SK-N-SH (cell line): Measurements from ENCODE around the gene DIAPH1. TPM values are rescaled to one million over a fixed set of nuclear protein-coding genes. Genes with fewer than 3 reads are reported as not detected.

Source experiments
- CTCF ChIA-PET: fragments of 300-600, 350-600 bp; formaldehyde crosslinking; extraction: SDS; loops from one replicate; lab custom pipeline; 2021; lab: Yijun Ruan, JAX
- POLR2A ChIA-PET: fragments of 350-600 bp; sonication (Branson Sonifier 250); formaldehyde crosslinking; extraction: SDS; loops from one replicate; lab custom pipeline; 2020; ENCODE audit warnings: antibody characterized with exemption, inconsistent platforms; lab: Yijun Ruan, JAX
- DNase-seq: peaks from one replicate; pipeline ENCODE4 v3.0.0; 2012
- H2AFZ ChIP-seq: fragments of 200-600 bp; sonication (generic); 2 replicates; pipeline ENCODE4 v1.8.1; 2016; ENCODE audit warnings: antibody characterized with exemption, mild to moderate bottlenecking, low read depth
- H3F3A ChIP-seq: fragments of 200-600 bp; sonication (generic); replicated peaks from 2 replicates; pipeline ENCODE3; 2016; ENCODE audit warnings: antibody characterized with exemption, mild to moderate bottlenecking; ENCODE audit not compliant: insufficient read depth
- H3K27ac ChIP-seq, 2 experiments: fragments of 200-500 bp in 1 of 2; fragments of 200-600 bp in 1 of 2; sonication (Bioruptor generic) in 1 of 2; sonication (generic), shearing (Covaris generic) in 1 of 2; 2 replicates each; pipeline versions ENCODE4 v1.5.1 to v1.6.1; 2014 to 2016; ENCODE audit warnings: low read depth in 2 of 2, inconsistent platforms in 1 of 2, low read length in 1 of 2, mild to moderate bottlenecking in 1 of 2, mixed read lengths in 1 of 2
- H3K27me3 ChIP-seq: fragments of 200-600 bp; sonication (generic), shearing (Covaris generic); 2 replicates; pipeline ENCODE4 v1.6.1; 2016; ENCODE audit warnings: mixed run types; ENCODE audit not compliant: insufficient read depth
- H3K36me3 ChIP-seq, 2 experiments: fragments of 200-500 bp in 1 of 2; fragments of 200-600 bp in 1 of 2; sonication (Bioruptor generic) in 1 of 2; sonication (generic) in 1 of 2; replicated peaks in 1 of 2; 2 replicates each; pipeline versions ENCODE3 to v1.5.1; 2014 to 2016; ENCODE audit warnings: low read length in 1 of 2, mild to moderate bottlenecking in 1 of 2; ENCODE audit not compliant: insufficient read depth in 2 of 2, control insufficient read depth in 1 of 2
- H3K4me1 ChIP-seq, 2 experiments: fragments of 200-500 bp in 1 of 2; fragments of 200-600 bp in 1 of 2; sonication (Bioruptor generic) in 1 of 2; sonication (generic), shearing (Covaris generic) in 1 of 2; 2 replicates each; pipeline versions ENCODE4 v1.5.1 to v1.6.1; 2014 to 2016; ENCODE audit warnings: low read depth in 1 of 2, low read length in 1 of 2, mixed run types in 1 of 2; ENCODE audit not compliant: insufficient read depth in 2 of 2, control insufficient read depth in 1 of 2
- H3K4me2 ChIP-seq: fragments of 200-600 bp; sonication (generic), shearing (Covaris generic); 2 replicates; pipeline ENCODE4 v1.6.1; 2017; ENCODE audit warnings: mixed run types
- H3K4me3 ChIP-seq, 2 experiments: fragments of 200-500 bp in 1 of 2; fragments of 200-600 bp in 1 of 2; sonication (Bioruptor generic) in 1 of 2; sonication (generic), shearing (Covaris generic) in 1 of 2; 2 replicates each; pipeline versions ENCODE4 v1.5.1 to v1.8.1; 2014 to 2016; ENCODE audit warnings: low read depth in 2 of 2, inconsistent platforms in 1 of 2, low read length in 1 of 2, mild to moderate bottlenecking in 1 of 2, mixed read lengths in 1 of 2, moderate library complexity in 1 of 2
- H3K79me2 ChIP-seq: fragments of 200-600 bp; sonication (generic); 2 replicates; pipeline ENCODE4 v1.8.1; 2017; ENCODE audit warnings: mild to moderate bottlenecking; ENCODE audit not compliant: insufficient read depth
- H3K9ac ChIP-seq: fragments of 200-600 bp; sonication (generic); 2 replicates; pipeline ENCODE4 v1.6.1; 2017; ENCODE audit warnings: mixed run types
- H3K9me2 ChIP-seq: fragments of 200-600 bp; sonication (generic); 2 replicates; pipeline ENCODE4 v1.6.1; 2017; ENCODE audit warnings: mixed run types
- H3K9me3 ChIP-seq: fragments of 200-600 bp; sonication (generic); 2 replicates; pipeline ENCODE4 v1.6.1; 2017; ENCODE audit warnings: mixed run types, mild to moderate bottlenecking, moderate library complexity
- H4K20me1 ChIP-seq: fragments of 200-600 bp; sonication (generic); 2 replicates; pipeline ENCODE4 v1.6.1; 2017; ENCODE audit warnings: mild to moderate bottlenecking, mixed run types; ENCODE audit not compliant: insufficient read depth
- CTCF ChIP-seq: fragments of 200-600 bp; sonication (generic); IDR thresholded peaks from 2 replicates; pipeline ENCODE4 v1.6.1; 2017; ENCODE audit warnings: antibody characterized with exemption, mild to moderate bottlenecking, moderate library complexity
- ELF1 ChIP-seq: IDR thresholded peaks from 2 replicates; pipeline ENCODE4 v1.4.0; 2012
- EP300 ChIP-seq, 2 experiments: IDR thresholded peaks; 2 replicates each; pipeline versions ENCODE4 v1.4.0 to v1.6.1; 2012; ENCODE audit warnings: borderline replicate concordance in 1 of 2, low read depth in 1 of 2, low read length in 1 of 2
- FOXJ3 ChIP-seq: sonication (generic); formaldehyde crosslinking; IDR thresholded peaks from 2 replicates; pipeline ENCODE4 v1.5.1; 2020; ENCODE audit warnings: mild to moderate bottlenecking, missing genetic modification reagents
- GABPA ChIP-seq: IDR thresholded peaks from 2 replicates; pipeline ENCODE4 v1.4.0; 2012; ENCODE audit warnings: low read depth, mild to moderate bottlenecking
- MAX ChIP-seq: IDR thresholded peaks from 2 replicates; pipeline ENCODE4 v1.4.0; 2012; ENCODE audit warnings: low read depth
- MEF2A ChIP-seq: IDR thresholded peaks from 2 replicates; pipeline ENCODE4 v1.4.0; 2012; ENCODE audit warnings: low read depth, borderline replicate concordance
- MXI1 ChIP-seq: IDR thresholded peaks from 2 replicates; pipeline ENCODE4 v1.6.1; 2012; ENCODE audit warnings: mild to moderate bottlenecking, low read depth, low read length, improper control_type of control experiment
- NRF1 ChIP-seq: IDR thresholded peaks from 2 replicates; pipeline ENCODE4 v1.6.1; 2012; ENCODE audit warnings: low read depth, mild to moderate bottlenecking, low read length
- RAD21 ChIP-seq: IDR thresholded peaks from 2 replicates; pipeline ENCODE4 v1.6.1; 2012; ENCODE audit warnings: mild to moderate bottlenecking, low read length
- RXRA ChIP-seq: IDR thresholded peaks from 2 replicates; pipeline ENCODE4 v1.4.0; 2012; ENCODE audit warnings: low read depth, mild to moderate bottlenecking, borderline replicate concordance
- SIN3A ChIP-seq: IDR thresholded peaks from 2 replicates; pipeline ENCODE4 v1.6.1; 2012; ENCODE audit warnings: low read depth, mild to moderate bottlenecking, low read length, moderate library complexity, borderline replicate concordance
- SMC3 ChIP-seq: IDR thresholded peaks from 2 replicates; pipeline ENCODE4 v1.6.1; 2012; ENCODE audit warnings: low read depth, low read length, improper control_type of control experiment
- TEAD4 ChIP-seq: IDR thresholded peaks from 2 replicates; pipeline ENCODE4 v1.4.0; 2012; ENCODE audit warnings: mild to moderate bottlenecking, borderline replicate concordance; ENCODE audit not compliant: insufficient read depth
- YY1 ChIP-seq: IDR thresholded peaks from 2 replicates; pipeline ENCODE4 v1.4.0; 2012; ENCODE audit warnings: low read depth, mild to moderate bottlenecking
- WGBS: methylation state at CpG from one replicate; pipeline ENCODE4 v1.1.6; 2017; ENCODE audit warnings: low lambda C conversion rate; 5-methylcytosine and 5-hydroxymethylcytosine counted together
- polyA plus RNA-seq, 3 experiments: library from polyadenylated mRNA; depleted of rRNA; stranded (reverse); fragments of >200 nt; gene quantifications; 2 replicates each; pipeline ENCODE4 v1.2.3, GENCODE V29; 2012
- TF ChIP-seq, protein P1 (sequence below): fragments of 150-350 bp; IDR thresholded peaks from 2 replicates; pipeline ENCODE4 v1.6.1; 2016; ENCODE audit warnings: mild to moderate bottlenecking, low read depth, low read length
- TF ChIP-seq, protein P2 (sequence below): fragments of 150-350 bp; IDR thresholded peaks from 2 replicates; pipeline ENCODE4 v1.6.1; 2017; ENCODE audit warnings: antibody characterized with exemption, low read length, low read depth, borderline replicate concordance

Gene DIAPH1
- polyA plus RNA-seq, 1 of the 3 experiments (the other 2 are of a cell fraction): 30.4 TPM

GRCh38 chr5:141633871-141634561 lies 15.2 kb upstream of the DIAPH1 start:
- H3K27me3 ChIP-seq: no peaks in the 10 kb centered on the region
- 90% methylated on average over 5 of the region's 5 CpGs for WGBS
- no peaks in the 10 kb centered on the region for H3K9me3 ChIP-seq
- H3K9me2 ChIP-seq: no peaks in the 10 kb centered on the region
- no peak overlapping the region for H2AFZ ChIP-seq
- POLR2A ChIA-PET: interaction anchor here (0.6 to 1.5 kb wide), 2 partner anchors 14 to 15 kb away, joined by 3 to 5 read pairs; partner anchors contain the start of gene DIAPH1
- peaks cover 5 to 28% of the 10 kb centered on the region in 2 experiments; a peak in 3 of 4 replicates for H3K4me1 ChIP-seq
- no peak overlapping the region for H3K9ac ChIP-seq
- H4K20me1 ChIP-seq: peaks cover 17% of the 10 kb centered on the region
- CTCF ChIA-PET: interaction anchor here (0.9 to 19.7 kb wide), 9 partner anchors 10 to 452 kb away, joined by 3 to 207 read pairs (median 4); partner anchors contain the start of gene DIAPH1
- peaks cover 66% of the 10 kb centered on the region for H3K79me2 ChIP-seq
- no peaks in the 10 kb centered on the region for H3F3A ChIP-seq
- DNase-seq: no peak
- H3K27ac ChIP-seq: no peak overlapping the region
- no peak overlapping the region for H3K4me2 ChIP-seq
- H3K36me3 ChIP-seq: peaks cover 27 to 34% of the 10 kb centered on the region in 2 experiments
- H3K4me3 ChIP-seq: no peak overlapping the region
- TF ChIP-seq NRF1 (no peak), TEAD4 (no peak), RAD21 (no peak), MEF2A (no peak), YY1 (no peak), EP300 (IDR thresholded peaks at IDR 0.05; ENCODE audit: borderline replicate concordance in 1 of 2, low read depth in 1 of 2, low read length in 1 of 2) (no peak), MAX (no peak), GABPA (no peak), FOXJ3 (CRISPR knock-in tag) (no peak), CTCF (no peak), MXI1 (no peak), ELF1 (no peak), RXRA (no peak), SMC3 (no peak), SIN3A (no peak)
- TF ChIP-seq, protein P1, sequence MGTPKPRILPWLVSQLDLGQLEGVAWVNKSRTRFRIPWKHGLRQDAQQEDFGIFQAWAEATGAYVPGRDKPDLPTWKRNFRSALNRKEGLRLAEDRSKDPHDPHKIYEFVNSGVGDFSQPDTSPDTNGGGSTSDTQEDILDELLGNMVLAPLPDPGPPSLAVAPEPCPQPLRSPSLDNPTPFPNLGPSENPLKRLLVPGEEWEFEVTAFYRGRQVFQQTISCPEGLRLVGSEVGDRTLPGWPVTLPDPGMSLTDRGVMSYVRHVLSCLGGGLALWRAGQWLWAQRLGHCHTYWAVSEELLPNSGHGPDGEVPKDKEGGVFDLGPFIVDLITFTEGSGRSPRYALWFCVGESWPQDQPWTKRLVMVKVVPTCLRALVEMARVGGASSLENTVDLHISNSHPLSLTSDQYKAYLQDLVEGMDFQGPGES: no peak
- TF ChIP-seq, protein P2, sequence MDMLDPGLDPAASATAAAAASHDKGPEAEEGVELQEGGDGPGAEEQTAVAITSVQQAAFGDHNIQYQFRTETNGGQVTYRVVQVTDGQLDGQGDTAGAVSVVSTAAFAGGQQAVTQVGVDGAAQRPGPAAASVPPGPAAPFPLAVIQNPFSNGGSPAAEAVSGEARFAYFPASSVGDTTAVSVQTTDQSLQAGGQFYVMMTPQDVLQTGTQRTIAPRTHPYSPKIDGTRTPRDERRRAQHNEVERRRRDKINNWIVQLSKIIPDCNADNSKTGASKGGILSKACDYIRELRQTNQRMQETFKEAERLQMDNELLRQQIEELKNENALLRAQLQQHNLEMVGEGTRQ: no peak
